Natural killer cell (primary cell): ENCODE measurements around the gene GUCA2A. TPM values are rescaled to one million over a fixed set of nuclear protein-coding genes. Genes with fewer than 3 reads are reported as not detected.

Experiments used
- ATAC-seq, 3 donors: fragments of 150-1000 bp in 2 of 3; fragments of 200-7000 bp in 1 of 3; cut with Tn5 transposase; 1 replicate in 1 of 3; 2 replicates in 2 of 3; pipeline ENCODE4 v1.10.0; 2021; ENCODE audit warnings: mild to moderate bottlenecking in 2 of 3, moderate library complexity in 2 of 3
- DNase-seq, 2 donors: peaks; one replicate each; pipeline versions ENCODE4 v3.0.0 to v3.0.0-alpha.2; 2013 to 2021; ENCODE audit warnings: mixed read lengths in 1 of 2
- H3K27ac ChIP-seq: one replicate; pipeline ENCODE4 v1.5.1; 2013; ENCODE audit warnings: mild to moderate bottlenecking, low read length
- H3K27me3 ChIP-seq: one replicate; pipeline ENCODE4 v1.6.1; 2013; ENCODE audit warnings: low read length; ENCODE audit not compliant: control insufficient read depth, insufficient read depth
- H3K36me3 ChIP-seq: one replicate; pipeline ENCODE4 v1.6.1; 2013; ENCODE audit warnings: low read length; ENCODE audit not compliant: control insufficient read depth, insufficient read depth
- H3K4me1 ChIP-seq: one replicate; pipeline ENCODE4 v1.6.1; 2013; ENCODE audit warnings: low read length; ENCODE audit not compliant: control insufficient read depth, insufficient read depth
- H3K4me3 ChIP-seq: one replicate; pipeline ENCODE4 v1.5.1; 2013; ENCODE audit warnings: low read length
- H3K9me3 ChIP-seq: one replicate; pipeline ENCODE4 v1.6.1; 2013; ENCODE audit warnings: low read length; ENCODE audit not compliant: control insufficient read depth, insufficient read depth
- H3K27ac Mint-ChIP-seq, 2 donors: one replicate each; pipeline ENCODE4 v1.8.0; 2022; ENCODE audit warnings: mild to moderate bottlenecking in 2 of 2, mixed read lengths in 2 of 2, moderate library complexity in 1 of 2
- H3K27me3 Mint-ChIP-seq, 2 donors: one replicate each; pipeline ENCODE4 v1.8.0; 2022; ENCODE audit warnings: low read depth in 2 of 2, mixed read lengths in 2 of 2
- H3K36me3 Mint-ChIP-seq: one replicate; pipeline ENCODE4 v1.8.0; 2022; ENCODE audit warnings: mixed read lengths
- H3K4me1 Mint-ChIP-seq, 2 donors: one replicate each; pipeline ENCODE4 v1.8.0; 2022; ENCODE audit warnings: mixed read lengths in 2 of 2
- H3K4me3 Mint-ChIP-seq: one replicate; pipeline ENCODE4 v1.8.0; 2022; ENCODE audit warnings: mild to moderate bottlenecking, moderate library complexity, mixed read lengths
- H3K9me3 Mint-ChIP-seq, 2 donors: one replicate each; pipeline ENCODE4 v1.8.0; 2022; ENCODE audit warnings: mixed read lengths in 2 of 2
- CTCF ChIP-seq: fragments of 200-600 bp; IDR thresholded peaks from one replicate; pipeline ENCODE4 v1.8.0; 2022; ENCODE audit warnings: antibody characterized with exemption
- WGBS: methylation state at CpG from one replicate; pipeline ENCODE4 v1.1.7; 2013; ENCODE audit warnings: missing lambda C conversion rate; ENCODE audit not compliant: insufficient coverage; 5-methylcytosine and 5-hydroxymethylcytosine counted together
- intact Hi-C: fragments of 100-400 bp; cut with micrococcal nuclease; formaldehyde crosslinking; loops from one replicate; pipeline ENCODE4 v1.14.2; 2022
- total RNA-seq, 4 donors: library from RNA; stranded (reverse); fragments of 120-200 nt in 1 of 4; gene quantifications; one replicate each; pipeline versions ENCODE4 v1.2.3 to v1.2.4, GENCODE V29; 2013 to 2022

The GUCA2A gene
- not detected for total RNA-seq
- total RNA-seq (2013): not detected

GRCh38 chr1:42164551-42165420, at the start of gene GUCA2A:
Gene GUCA2A, minus strand, starts transcription at chr1:42164745. Its CDS starts 33 bp downstream, at chr1:42164712.
- no peak within 1 kb of the TSS for H3K4me3 ChIP-seq
- 92% methylated on average over 22 of the region's 24 CpGs for WGBS
- peaks cover 7% of the 10 kb centered on the region in 2 donors for H3K4me1 Mint-ChIP-seq
- H3K4me3 Mint-ChIP-seq: no peak within 1 kb of the TSS
- no peaks in the 10 kb centered on the region for H3K27me3 ChIP-seq
- no peak for TF ChIP-seq CTCF
- peaks cover 4 to 5% of the 10 kb centered on the region in 2 donors for H3K9me3 Mint-ChIP-seq
- no peak for DNase-seq
- H3K27me3 Mint-ChIP-seq: peaks cover 4 to 13% of the 10 kb centered on the region in 2 donors
- H3K4me1 ChIP-seq: peaks cover 9% of the 10 kb centered on the region
- ATAC-seq: no peak
- H3K27ac ChIP-seq: no peak within 1 kb of the TSS
- H3K36me3 ChIP-seq: no peaks in the 10 kb centered on the region
- H3K27ac Mint-ChIP-seq: no peak within 1 kb of the TSS
- no peaks in the 10 kb centered on the region for H3K9me3 ChIP-seq
- H3K36me3 Mint-ChIP-seq: peaks cover 14% of the 10 kb centered on the region
- intact Hi-C loops: no loop called here

DNA sequence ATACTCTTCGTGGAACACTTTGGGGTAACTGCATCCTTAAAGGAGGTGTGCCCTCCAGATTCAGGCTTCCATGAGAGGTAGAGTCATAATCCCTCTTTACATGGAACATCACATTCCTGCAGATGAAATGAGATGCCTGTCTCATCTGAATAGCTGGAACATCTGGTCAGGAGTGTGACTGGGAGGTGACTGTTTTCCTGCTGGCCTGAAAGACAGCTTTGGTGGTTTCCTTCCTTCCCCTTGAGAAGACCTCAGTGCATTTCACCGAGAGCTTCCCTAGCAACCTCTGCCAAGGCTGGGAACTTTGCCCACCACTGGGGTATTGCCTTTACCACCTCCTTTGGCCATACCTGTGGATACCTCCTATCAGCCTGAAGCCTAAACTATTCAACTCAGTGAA, 46.7 kb upstream of the GUCA2A start:
- DNase-seq (no peak), ATAC-seq (no peak)
- H3K4me3 ChIP-seq: no peak overlapping the region
- TF ChIP-seq CTCF: no peak
- no peak overlapping the region for H3K27ac ChIP-seq
- 76% methylated on average over 2 of the region's 2 CpGs for WGBS
- H3K9me3 Mint-ChIP-seq: no peaks in the 10 kb centered on the region
- peaks cover 6% of the 10 kb centered on the region for H3K36me3 ChIP-seq
- no peaks in the 10 kb centered on the region for H3K27me3 Mint-ChIP-seq
- H3K4me3 Mint-ChIP-seq: no peak overlapping the region
- peaks cover 7% of the 10 kb centered on the region for H3K36me3 Mint-ChIP-seq
- no peak overlapping the region for H3K27ac Mint-ChIP-seq
- H3K9me3 ChIP-seq: no peaks in the 10 kb centered on the region
- H3K27me3 ChIP-seq: no peaks in the 10 kb centered on the region
- H3K4me1 Mint-ChIP-seq: peaks cover 42 to 63% of the 10 kb centered on the region in 2 donors
- intact Hi-C loops: no loop called here
- peaks cover 6% of the 10 kb centered on the region for H3K4me1 ChIP-seq

- 94% methylated on average over 6 of the region's 6 CpGs for WGBS
- H3K27ac Mint-ChIP-seq: peak overlapping the region in 1 of 2 donors; percentile 7
- Histone ChIP-seq H3K27me3 (no peaks in the 10 kb centered on the region), H3K4me1 (peaks cover 6% of the 10 kb centered on the region), H3K36me3 (peaks cover 6% of the 10 kb centered on the region), H3K27ac (no peak overlapping the region), H3K4me3 (no peak overlapping the region), H3K9me3 (no peaks in the 10 kb centered on the region)
- H3K36me3 Mint-ChIP-seq: peaks cover 7% of the 10 kb centered on the region
- TF ChIP-seq CTCF: no peak
- no peak overlapping the region for H3K4me3 Mint-ChIP-seq
- ATAC-seq (no peak), DNase-seq (no peak)
- H3K4me1 Mint-ChIP-seq: peaks cover 49 to 67% of the 10 kb centered on the region in 2 donors
- intact Hi-C loops: no loop called here
- no peaks in the 10 kb centered on the region for H3K9me3 Mint-ChIP-seq
- H3K27me3 Mint-ChIP-seq: no peaks in the 10 kb centered on the region
Measured at GRCh38 chr1:42210421-42211133, 46.0 kb upstream of the GUCA2A start.
